ENCODE measurements around the gene SPINT2. TPM values are rescaled to one million over a fixed set of nuclear protein-coding genes. Genes with fewer than 3 reads are reported as not detected.

SPINT2 gene
- total and polyA plus RNA-seq, 4 donors, result 7.0 to 43.0 (median 10.7) TPM

GRCh38 chr19:38294090-38294489 is 29.7 kb downstream of the SPINT2 start:
- H3K36me3 ChIP-seq (ENCODE audit: control insufficient read depth in 4 of 4, insufficient read depth in 3 of 4, low read depth in 1 of 4, low read length in 3 of 4), result no peaks in the 10 kb centered on the region
- no peak for TF ChIP-seq FOXA2 (IDR thresholded peaks at IDR 0.05)
- no peak for TF ChIP-seq JUND (IDR thresholded peaks at IDR 0.05)
- WGBS, result 89% methylated on average over 8 of the region's 8 CpGs

DNA sequence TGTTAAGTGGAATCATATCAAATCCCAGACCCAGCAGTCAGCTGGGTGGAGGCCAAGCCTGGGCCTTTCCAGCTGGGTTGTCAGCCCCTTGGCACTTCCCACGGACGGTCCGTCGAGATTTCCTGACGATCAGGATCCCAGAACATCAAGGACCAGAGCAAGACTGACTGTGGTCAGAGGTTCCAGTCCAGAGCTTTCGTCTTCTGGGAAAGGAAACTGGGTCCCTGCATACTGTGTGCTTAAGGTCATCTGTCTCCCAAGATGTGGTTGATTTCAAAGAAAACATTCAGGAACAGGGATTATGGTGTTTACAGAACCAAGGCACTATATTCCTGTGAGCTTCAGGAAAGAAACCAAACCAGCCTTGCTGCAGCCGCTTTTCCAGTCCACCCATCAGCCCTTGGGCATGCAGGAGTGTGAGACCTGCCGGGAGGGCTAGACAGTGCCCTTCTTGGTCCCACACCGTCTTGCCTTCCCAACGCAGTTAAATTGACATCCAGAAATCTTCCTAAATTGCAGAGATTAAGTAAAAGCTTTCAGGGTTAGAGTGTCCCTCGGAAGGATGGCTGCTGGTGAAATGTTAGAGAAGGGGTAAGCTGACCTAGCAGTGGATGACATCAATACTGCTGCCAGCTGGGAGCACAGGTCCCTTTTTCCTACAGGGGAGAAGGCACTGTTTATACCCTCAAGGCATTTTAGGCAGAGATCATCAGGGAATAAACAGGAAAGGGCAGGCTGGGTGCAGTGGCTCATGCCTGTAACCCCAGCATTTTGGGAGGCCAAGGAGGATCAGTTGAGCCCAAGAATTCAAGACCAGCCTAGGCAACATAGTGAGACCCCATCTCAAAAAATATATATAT is 34.7 kb downstream of the SPINT2 start:
- H3K4me1 ChIP-seq (ENCODE audit: control insufficient read depth in 4 of 4, insufficient read depth in 4 of 4, low read length in 3 of 4), result peaks cover 0 to 10% (median 8%) of the 10 kb centered on the region in 4 donors
- no peaks in the 10 kb centered on the region for H3K9me3 ChIP-seq (ENCODE audit: control insufficient read depth in 4 of 4, low read length in 3 of 4)
- WGBS, result 81% methylated on average over 11 of the region's 11 CpGs
- no peak for DNase-seq (ENCODE audit: low spot score)
- H3K36me3 ChIP-seq (ENCODE audit: control insufficient read depth in 4 of 4, insufficient read depth in 3 of 4, low read depth in 1 of 4, low read length in 3 of 4), result peaks cover 0 to 2% (median 0%) of the 10 kb centered on the region in 4 donors
- TF ChIP-seq FOXA1 (IDR thresholded peaks at IDR 0.05), result no peak
- TF ChIP-seq EGR1 (IDR thresholded peaks at IDR 0.05; ENCODE audit: low read depth in 2 of 2), result no peak
- TF ChIP-seq HNF4A (conservative IDR thresholded peaks at IDR 0.05), result no peak
- TF ChIP-seq TAF1 (conservative IDR thresholded peaks at IDR 0.05), result no peak
- TF ChIP-seq GABPA (IDR thresholded peaks at IDR 0.05 in 1 of 2, conservative IDR thresholded peaks at IDR 0.05 in 1 of 2), result no peak
- no peak for TF ChIP-seq RXRA (IDR thresholded peaks at IDR 0.05)
- TF ChIP-seq, protein P1, sequence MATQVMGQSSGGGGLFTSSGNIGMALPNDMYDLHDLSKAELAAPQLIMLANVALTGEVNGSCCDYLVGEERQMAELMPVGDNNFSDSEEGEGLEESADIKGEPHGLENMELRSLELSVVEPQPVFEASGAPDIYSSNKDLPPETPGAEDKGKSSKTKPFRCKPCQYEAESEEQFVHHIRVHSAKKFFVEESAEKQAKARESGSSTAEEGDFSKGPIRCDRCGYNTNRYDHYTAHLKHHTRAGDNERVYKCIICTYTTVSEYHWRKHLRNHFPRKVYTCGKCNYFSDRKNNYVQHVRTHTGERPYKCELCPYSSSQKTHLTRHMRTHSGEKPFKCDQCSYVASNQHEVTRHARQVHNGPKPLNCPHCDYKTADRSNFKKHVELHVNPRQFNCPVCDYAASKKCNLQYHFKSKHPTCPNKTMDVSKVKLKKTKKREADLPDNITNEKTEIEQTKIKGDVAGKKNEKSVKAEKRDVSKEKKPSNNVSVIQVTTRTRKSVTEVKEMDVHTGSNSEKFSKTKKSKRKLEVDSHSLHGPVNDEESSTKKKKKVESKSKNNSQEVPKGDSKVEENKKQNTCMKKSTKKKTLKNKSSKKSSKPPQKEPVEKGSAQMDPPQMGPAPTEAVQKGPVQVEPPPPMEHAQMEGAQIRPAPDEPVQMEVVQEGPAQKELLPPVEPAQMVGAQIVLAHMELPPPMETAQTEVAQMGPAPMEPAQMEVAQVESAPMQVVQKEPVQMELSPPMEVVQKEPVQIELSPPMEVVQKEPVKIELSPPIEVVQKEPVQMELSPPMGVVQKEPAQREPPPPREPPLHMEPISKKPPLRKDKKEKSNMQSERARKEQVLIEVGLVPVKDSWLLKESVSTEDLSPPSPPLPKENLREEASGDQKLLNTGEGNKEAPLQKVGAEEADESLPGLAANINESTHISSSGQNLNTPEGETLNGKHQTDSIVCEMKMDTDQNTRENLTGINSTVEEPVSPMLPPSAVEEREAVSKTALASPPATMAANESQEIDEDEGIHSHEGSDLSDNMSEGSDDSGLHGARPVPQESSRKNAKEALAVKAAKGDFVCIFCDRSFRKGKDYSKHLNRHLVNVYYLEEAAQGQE (IDR thresholded peaks at IDR 0.05), result no peak
- TF ChIP-seq, protein P2, sequence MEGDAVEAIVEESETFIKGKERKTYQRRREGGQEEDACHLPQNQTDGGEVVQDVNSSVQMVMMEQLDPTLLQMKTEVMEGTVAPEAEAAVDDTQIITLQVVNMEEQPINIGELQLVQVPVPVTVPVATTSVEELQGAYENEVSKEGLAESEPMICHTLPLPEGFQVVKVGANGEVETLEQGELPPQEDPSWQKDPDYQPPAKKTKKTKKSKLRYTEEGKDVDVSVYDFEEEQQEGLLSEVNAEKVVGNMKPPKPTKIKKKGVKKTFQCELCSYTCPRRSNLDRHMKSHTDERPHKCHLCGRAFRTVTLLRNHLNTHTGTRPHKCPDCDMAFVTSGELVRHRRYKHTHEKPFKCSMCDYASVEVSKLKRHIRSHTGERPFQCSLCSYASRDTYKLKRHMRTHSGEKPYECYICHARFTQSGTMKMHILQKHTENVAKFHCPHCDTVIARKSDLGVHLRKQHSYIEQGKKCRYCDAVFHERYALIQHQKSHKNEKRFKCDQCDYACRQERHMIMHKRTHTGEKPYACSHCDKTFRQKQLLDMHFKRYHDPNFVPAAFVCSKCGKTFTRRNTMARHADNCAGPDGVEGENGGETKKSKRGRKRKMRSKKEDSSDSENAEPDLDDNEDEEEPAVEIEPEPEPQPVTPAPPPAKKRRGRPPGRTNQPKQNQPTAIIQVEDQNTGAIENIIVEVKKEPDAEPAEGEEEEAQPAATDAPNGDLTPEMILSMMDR (IDR thresholded peaks at IDR 0.05; ENCODE audit: low read depth, low read length, missing input control), result no peak
- no peak for TF ChIP-seq SP1 (IDR thresholded peaks at IDR 0.05)
- peak; percentile 69 for TF ChIP-seq NR2F2 (IDR thresholded peaks at IDR 0.05)
- peak in 1 of 2 donors; percentile 9 for TF ChIP-seq RAD21 (IDR thresholded peaks at IDR 0.05)
- TF ChIP-seq HNF4G (IDR thresholded peaks at IDR 0.05), result no peak
- no peak for TF ChIP-seq ATF3 (IDR thresholded peaks at IDR 0.05)
- TF ChIP-seq YY1 (IDR thresholded peaks at IDR 0.05), result no peak
- TF ChIP-seq, protein P3, sequence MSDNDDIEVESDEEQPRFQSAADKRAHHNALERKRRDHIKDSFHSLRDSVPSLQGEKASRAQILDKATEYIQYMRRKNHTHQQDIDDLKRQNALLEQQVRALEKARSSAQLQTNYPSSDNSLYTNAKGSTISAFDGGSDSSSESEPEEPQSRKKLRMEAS (IDR thresholded peaks at IDR 0.05), result no peak
- H3K4me3 ChIP-seq (ENCODE audit: low read depth in 1 of 3, low read length in 3 of 3), result no peak overlapping the region
- no peaks in the 10 kb centered on the region for H3K27me3 ChIP-seq (ENCODE audit: control insufficient read depth in 4 of 4, insufficient read depth in 4 of 4, low read length in 3 of 4)
- H3K9ac ChIP-seq (ENCODE audit: low read depth in 1 of 2, low read length in 2 of 2), result no peak overlapping the region
- H3K27ac ChIP-seq (ENCODE audit: low read depth in 1 of 2, low read length in 2 of 2), result no peak overlapping the region

More at GRCh38 chr19:38294090-38294489, 29.7 kb downstream of the SPINT2 start:
- no peaks in the 10 kb centered on the region for H3K27me3 ChIP-seq (ENCODE audit: control insufficient read depth in 4 of 4, insufficient read depth in 4 of 4, low read length in 3 of 4)
- H3K9me3 ChIP-seq (ENCODE audit: control insufficient read depth in 4 of 4, low read length in 3 of 4), result no peaks in the 10 kb centered on the region
- H3K27ac ChIP-seq (ENCODE audit: low read depth in 1 of 2, low read length in 2 of 2), result no peak overlapping the region
- no peak for DNase-seq (ENCODE audit: low spot score)
- H3K9ac ChIP-seq (ENCODE audit: low read depth in 1 of 2, low read length in 2 of 2), result no peak overlapping the region
- no peaks in the 10 kb centered on the region for H3K4me1 ChIP-seq (ENCODE audit: control insufficient read depth in 4 of 4, insufficient read depth in 4 of 4, low read length in 3 of 4)
- no peak overlapping the region for H3K4me3 ChIP-seq (ENCODE audit: low read depth in 1 of 3, low read length in 3 of 3)
